DMS 273 (cell line): Measurements from ENCODE around the gene ERBB4.

Source experiments
- DNase-seq: peaks from one replicate; lab custom pipeline; 2025; ENCODE audit not compliant: unreplicated experiment; lab: John Stamatoyannopoulos, UW

Gene ERBB4

GRCh38 chr2:212089873-212090272, 448.7 kb downstream of the ERBB4 start:
- DNase-seq: peak; percentile 8

GRCh38 chr2:212088353-212088752, 450.2 kb downstream of the ERBB4 start:
- no peak for DNase-seq

DNA sequence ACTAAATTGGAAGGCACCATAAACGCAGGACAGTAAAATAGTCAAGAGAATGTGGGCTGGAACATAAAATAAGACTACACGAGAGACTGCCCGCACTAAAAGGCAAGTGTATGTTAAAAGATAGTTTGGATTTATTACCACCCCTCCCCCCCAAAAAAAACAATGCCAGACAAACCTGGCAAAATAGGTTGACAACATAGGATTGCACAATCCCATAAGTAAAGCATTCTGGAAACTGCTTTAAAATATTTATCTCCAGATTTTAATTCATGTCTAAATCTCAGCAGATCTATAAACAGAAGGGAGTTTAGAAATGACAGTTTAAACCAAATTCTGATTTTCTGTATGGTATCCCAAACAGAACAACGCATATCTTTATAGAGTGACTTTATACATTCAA, 455.1 kb downstream of the ERBB4 start:
- no peak for DNase-seq

DNA sequence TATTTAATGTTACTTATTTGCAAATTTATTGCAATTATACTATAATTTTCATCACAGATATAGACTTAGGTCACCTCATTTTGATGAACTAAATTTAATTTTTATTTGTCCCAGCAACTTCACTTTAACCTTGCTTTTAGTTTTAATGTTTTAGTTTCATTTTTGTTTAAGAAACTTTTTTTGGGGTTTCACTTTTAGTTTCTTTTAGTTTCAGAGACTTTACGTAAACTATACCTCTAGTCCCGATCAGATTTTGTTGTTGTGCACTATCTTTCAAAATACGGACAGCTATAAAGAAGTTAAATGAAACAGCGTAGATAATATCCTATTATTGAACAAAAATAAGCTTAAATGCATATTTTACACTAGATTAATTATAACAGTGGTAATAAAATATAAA, 460.5 kb downstream of the ERBB4 start:
- no peak for DNase-seq

DNA sequence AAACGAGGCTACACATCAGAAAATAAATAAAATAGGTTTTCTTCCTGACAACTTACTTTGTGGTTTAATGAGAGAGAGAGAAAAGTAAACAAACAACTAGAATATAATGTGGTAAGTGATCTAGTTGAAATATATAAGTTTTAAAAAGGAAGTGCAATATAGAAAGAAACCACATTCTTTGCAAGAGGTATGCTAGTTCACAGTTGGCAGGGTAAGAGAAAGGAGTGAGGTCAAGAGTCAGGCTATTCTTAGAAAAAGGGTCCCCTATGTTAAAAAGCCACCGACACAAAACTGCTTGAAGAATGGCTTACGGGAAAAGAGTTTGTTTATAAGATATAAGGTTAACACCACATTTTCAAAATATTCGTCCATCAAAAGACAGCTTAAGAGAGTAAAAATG, 462.1 kb downstream of the ERBB4 start:
- no peak for DNase-seq

DNA sequence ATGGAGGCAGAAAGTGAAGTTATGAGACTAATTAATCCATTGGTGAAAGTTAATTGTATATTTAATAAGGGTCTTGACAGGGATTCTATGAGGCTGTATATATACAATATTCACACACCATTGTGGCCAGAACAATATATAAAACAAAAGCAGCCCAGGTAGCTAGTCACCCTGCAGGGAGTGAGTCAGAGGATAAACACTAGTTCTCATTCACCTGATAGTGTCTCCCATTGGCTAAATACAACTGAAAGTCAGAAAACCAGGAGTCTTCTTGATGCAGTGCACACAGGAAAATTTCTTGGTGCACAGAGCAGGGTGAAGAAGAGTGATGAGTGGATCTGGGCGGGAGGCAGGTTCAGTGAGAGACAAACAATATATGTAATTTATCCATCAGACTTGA, 465.2 kb downstream of the ERBB4 start:
- DNase-seq: no peak

DNA sequence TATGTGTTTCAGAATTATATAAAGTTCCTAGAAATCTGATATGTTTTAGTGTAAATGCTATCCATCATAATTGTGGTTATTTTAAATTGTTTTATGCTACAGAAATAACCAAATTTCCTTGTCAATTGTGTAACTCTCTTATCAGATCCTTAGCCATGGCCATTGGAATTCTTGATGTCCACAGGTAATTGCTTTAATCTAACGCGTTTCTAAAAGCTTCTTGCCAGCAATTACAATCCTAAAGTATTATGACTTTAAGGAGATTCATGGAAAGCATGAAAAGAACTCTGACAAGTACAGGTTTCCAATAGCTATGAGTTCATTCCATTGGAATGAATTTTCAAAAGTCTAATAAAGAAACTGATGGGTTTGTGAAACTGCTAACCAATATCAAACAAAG, 472.1 kb downstream of the ERBB4 start:
- DNase-seq: no peak

GRCh38 chr2:212064318-212064717, 474.3 kb downstream of the ERBB4 start:
- no peak for DNase-seq

DNA sequence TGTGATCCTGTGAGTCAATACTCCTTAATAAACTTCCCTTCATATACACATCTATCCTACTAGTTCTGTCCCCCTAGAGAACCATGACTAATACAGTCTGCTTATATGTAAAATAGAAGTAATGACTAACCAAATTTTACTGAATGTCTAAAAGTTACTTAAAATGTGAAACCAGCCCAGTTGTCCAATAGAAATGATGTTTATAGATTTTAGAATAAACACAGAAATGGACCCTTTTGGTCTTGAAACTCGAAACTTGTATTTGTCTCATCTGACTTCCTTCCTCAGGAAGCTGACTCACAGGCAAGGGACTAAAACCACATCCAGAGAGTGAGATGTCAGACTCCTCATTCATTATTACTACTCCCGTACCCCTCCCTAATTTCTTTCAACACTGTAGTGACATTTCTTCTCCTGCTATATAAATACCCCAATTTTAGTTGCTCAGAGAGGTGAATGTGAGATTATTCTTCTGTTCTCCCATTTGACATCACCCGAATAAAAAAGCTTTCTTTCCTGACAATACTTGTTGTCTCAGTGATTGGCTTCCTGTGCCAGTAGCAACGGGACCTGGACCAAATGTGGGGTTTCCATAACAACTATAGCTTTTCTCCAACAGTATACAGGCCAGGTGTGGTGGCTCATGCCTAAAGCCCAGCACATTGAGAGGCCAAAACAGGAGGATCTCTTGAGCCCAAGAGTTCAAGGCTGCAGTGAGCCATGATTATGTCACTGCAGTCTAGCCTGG, 486.0 kb downstream of the ERBB4 start:
- DNase-seq: no peak

DNA sequence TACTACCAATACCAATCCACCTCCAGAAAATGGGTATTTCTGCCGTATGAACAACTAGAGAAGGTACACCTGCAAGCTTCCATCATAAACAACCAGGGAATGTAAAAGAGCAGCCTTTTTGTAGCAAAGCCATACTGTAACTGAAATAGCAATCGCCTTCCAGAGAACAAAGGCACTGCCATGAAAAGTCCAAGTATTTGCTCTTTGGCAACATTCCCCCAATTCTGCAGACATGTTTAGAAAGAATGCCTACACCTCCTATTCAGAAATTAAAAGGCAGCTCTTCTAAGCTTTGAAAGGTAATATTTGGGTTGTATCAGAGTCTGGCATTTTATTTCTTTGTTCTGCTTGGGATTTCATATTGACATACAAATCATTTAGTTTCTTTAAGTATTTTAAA, 487.7 kb downstream of the ERBB4 start:
- no peak for DNase-seq

DNA sequence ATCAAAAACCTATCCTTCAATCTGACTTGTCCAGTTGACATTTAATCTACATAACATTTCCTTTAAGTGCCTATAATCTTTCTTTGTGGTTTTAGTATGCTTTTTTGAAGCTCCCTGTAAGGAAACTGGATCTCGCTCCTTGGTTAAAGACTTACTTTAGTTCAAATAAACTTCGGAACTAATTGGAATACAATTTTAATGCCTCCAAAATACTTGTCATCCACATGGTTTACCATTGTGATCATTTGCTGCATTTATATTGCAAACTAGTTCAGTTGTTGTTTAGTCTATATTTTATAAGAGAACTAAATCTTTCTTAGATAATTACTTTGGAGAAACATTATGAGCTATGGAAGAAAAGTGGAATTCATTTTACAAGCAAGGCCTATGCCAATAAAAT, 496.0 kb downstream of the ERBB4 start:
- no peak for DNase-seq

- DNase-seq: no peak
Measured at GRCh38 chr2:212037062-212037461, 501.5 kb downstream of the ERBB4 start.

- DNase-seq: no peak
Measured at GRCh38 chr2:212034841-212035585, 503.6 kb downstream of the ERBB4 start.

DNA sequence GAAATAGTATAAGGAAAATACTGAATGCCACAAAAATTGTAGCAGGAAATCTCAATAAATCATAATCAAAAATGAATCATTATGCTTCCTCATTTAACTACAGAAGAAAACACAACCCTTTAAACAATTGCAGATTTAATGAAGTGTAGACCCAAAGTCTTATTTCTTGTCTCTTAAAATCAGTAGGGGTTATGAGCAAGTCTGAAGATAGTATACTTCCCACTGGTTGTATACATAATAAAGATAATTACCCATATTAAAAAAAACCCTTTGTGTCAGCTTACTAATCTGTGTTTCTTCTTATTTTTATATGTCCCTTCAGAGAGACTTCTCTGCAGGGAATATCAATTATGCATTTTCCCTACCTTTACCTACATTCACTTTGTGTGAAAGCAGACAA, 504.7 kb downstream of the ERBB4 start:
- no peak for DNase-seq

DNA sequence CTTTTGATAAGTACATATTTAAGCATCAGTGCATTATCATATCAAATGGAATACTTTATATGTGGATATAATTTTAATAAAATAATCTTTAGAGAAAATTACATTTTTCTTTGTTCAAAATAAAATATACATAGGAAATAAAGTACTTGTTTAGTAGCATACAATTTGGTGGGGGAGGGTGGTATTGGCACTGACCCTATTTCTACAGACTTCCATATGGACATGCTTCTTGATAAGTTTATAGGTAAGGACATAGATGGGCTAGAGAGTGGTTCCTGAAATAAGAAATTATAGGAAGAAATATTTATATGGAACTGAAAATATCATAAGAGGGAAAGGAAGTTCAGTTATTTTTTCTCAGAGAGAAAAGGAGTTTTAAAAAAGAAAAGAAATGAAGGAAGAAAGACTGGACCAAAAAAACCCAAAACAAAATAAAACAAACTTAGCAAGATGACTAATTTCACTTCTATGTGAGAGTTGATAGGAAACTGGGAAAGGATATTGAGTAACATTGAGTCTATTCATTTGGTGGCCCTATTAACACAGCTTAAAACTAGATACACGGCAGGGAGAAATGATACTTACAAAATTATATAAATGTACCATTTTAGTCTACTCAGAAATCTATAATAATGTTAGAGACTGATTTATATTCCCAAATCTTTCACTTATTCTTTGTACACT, 505.9 kb downstream of the ERBB4 start:
- peak; percentile 5 for DNase-seq

DNA sequence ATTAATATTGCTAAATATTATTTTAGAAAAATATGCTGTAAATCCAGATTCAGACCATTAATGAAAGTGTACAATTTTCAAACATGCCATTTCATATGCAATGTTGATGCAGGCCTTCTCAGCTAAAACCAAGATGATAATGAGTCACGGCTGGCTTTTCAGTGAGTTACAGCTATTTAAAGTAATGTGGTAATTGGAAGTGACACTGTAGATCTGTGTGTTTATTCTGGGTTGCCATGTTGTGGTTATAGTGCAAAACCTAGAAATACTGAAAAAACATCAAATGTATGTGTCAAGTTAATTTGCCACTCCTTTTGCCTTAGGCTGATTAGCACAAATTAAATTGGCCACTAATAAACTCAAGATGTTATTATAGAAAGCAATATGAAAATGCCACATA, 506.6 kb downstream of the ERBB4 start:
- DNase-seq: no peak

DNA sequence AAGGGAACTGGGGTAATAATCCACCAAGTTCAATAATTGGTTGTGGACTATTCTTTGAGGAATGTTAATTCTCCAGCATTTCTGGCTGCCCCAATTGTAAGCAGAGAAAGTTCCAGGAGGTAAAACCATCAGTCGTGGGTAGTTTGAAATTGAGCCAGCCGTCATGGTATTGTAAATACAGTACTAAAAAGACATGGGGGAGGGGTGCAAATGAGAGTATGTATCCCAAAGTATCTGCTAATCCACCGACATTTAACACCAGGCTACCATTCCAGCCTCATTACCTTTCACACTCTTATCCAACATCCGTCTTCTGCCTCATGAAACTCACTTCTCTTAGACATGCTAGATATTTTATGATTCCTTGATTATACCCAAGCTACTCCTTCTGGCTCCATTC, 507.9 kb downstream of the ERBB4 start:
- no peak for DNase-seq

- DNase-seq: no peak
Measured at GRCh38 chr2:212028798-212029394, 509.7 kb downstream of the ERBB4 start.

DNA sequence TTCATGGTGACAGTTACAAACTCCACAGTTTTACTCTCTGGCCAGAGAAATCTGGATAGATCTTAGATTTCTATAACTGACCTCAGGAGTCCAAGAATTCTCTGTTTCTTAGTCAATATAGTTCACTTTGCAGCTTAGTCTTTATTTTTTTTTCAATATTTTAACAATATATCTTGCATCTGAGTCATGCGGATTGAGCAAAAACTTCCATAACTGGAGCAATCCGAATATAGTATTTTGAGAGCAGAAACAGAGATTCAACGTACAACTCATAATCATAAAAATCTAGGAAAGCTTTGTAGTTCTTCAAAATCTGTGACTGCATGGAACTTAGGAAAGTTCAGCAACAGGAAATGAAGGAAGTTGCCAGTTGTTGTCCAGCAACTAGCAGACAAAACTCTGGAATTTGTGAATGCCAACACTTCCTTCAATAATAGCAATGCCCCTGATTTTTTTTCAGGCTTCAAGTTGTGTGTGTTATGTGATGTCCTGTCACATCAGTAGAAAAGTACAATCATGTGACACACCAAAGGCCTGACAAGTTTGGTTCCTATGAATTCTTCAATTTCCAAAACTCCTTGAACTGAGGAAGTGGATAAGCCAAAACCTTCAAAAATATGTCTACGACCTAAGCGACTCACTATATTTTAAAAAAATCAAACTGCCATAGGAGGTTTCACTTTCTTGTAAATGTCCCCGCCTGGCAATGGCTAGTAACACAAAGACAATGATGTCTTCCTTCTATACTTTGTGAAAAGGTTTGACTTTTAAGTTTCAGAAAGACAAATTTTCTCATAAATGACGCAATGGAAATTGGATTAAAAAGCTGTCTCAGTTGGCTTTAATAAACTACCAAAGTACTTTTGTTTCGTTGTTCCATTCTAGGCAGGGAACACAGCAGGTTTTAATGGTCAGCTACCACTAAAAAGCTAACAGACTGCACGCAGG, 510.6 kb downstream of the ERBB4 start:
- no peak for DNase-seq

GRCh38 chr2:212024040-212024439, 514.6 kb downstream of the ERBB4 start:
- no peak for DNase-seq

GRCh38 chr2:212022966-212023365, 515.6 kb downstream of the ERBB4 start:
- DNase-seq: no peak
